HG03442 (cell line): ENCODE measurements around the gene RALGAPA2.
"Not testable (repeated sequence)": the region's sequence is repeated elsewhere in the genome, so short reads cannot be mapped to it uniquely, and the experiment has no call there.

Source experiments
- ATAC-seq: cut with Tn5 transposase; IDR thresholded peaks from one replicate; pipeline ENCODE4 v1.9.1; 2021; ENCODE audit warnings: mild to moderate bottlenecking, moderate library complexity; ENCODE audit not compliant: unreplicated experiment

RALGAPA2 gene

GRCh38 chr20:20355503-20355902, 356.9 kb downstream of the RALGAPA2 start:
- ATAC-seq: not testable (repeated sequence)

- ATAC-seq: no peak
These were observed 358.9 kb downstream of the RALGAPA2 start for GRCh38 chr20:20353576-20353975.

DNA sequence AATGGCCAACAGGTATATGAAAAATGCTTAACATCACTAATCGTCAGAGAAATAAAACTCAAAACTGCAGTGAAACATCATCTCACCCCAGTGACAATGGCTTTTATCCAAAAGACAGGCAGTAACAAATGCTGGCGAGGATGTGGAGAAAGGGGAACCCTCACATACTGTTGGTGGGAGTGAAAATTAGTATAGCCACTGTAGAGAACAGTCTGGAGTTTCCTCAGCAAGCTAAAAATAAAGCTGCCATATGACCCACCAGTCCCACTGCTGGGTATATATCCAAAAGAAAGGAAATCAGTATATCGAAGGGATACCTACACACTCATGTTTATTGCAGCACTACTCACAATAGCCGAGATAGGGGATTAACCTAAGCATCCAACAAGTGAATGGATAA, 368.0 kb downstream of the RALGAPA2 start:
- no peak for ATAC-seq

GRCh38 chr20:20343932-20344331, 368.5 kb downstream of the RALGAPA2 start:
- no peak for ATAC-seq
